ENCODE data around the gene SARNP.
"Not testable (repeated sequence)": the region's sequence is repeated elsewhere in the genome, so short reads cannot be mapped to it uniquely, and the experiment has no call there.

The SARNP gene

GRCh38 chr12:55817345-55818139 lies at the start of gene SARNP, which contains the start of gene ORMDL2:
TSS of gene SARNP (minus strand) at chr12:55817724. CDS start at chr12:55817701, 23 bp downstream.
TSS of gene ORMDL2 (plus strand) at chr12:55818041. CDS start at chr12:55819000, 959 bp downstream.
- peak; percentile 68 for DNase-seq (ENCODE audit: low read depth)

DNA sequence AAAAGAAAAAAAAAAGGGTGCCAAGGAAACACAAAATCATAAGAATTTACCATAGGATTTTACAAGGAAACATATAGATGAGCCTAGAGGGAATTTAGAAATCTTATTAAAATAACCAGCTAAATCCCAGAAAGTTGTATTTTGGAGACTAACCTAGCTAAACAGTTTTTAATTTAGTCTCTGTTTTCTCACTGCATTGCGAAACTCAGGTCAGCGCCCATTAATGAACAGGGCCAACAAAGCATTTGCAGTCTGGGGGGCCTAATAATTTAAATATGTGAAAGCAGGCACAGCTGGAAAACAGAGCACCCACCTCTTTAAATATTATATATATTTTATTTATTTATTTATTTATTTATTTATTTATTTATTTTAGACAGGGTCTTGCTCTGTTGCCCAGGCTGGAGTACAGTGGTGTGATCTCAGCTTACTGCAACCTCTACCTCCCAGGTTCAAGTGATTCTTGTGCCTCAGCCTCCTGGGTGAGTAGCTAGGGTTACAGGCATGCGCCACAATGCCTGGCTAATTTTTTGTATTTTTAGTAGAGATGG lies 49.0 kb upstream of the SARNP start:
- not testable (repeated sequence) for DNase-seq (ENCODE audit: low read depth)

GRCh38 chr12:55865327-55865726 lies 47.8 kb upstream of the SARNP start:
- DNase-seq (ENCODE audit: low read depth), result no peak

GRCh38 chr12:55862931-55863330 lies 45.4 kb upstream of the SARNP start:
- DNase-seq (ENCODE audit: low read depth), result not testable (repeated sequence)

- DNase-seq (ENCODE audit: low read depth), result no peak
These were observed 44.8 kb upstream of the SARNP start for GRCh38 chr12:55862286-55862685.

DNA sequence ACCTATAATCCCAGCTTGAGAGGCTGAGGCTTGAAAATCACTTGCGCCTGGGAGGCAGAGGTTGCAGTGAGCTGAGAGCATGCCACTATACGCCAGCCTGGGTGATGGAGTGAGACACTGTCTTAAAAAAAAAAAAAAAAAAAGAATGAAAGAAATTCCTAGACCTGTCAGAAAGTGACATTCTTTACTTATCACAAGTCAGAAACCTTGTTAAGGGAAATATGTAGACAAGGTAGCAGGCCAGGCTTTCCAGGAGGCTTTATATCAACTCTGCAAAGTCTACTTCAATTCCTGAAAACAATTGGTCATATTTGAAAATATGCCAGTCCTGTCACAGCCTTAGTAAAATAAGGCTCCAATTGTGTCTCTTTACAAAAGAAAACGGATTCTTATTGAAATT lies 44.3 kb upstream of the SARNP start:
- DNase-seq (ENCODE audit: low read depth), result no peak

- no peak for DNase-seq (ENCODE audit: low read depth)
These were observed 43.9 kb upstream of the SARNP start for GRCh38 chr12:55861396-55861795.

- DNase-seq (ENCODE audit: low read depth), result no peak
These were observed 35.2 kb upstream of the SARNP start for GRCh38 chr12:55852740-55853139.

DNA sequence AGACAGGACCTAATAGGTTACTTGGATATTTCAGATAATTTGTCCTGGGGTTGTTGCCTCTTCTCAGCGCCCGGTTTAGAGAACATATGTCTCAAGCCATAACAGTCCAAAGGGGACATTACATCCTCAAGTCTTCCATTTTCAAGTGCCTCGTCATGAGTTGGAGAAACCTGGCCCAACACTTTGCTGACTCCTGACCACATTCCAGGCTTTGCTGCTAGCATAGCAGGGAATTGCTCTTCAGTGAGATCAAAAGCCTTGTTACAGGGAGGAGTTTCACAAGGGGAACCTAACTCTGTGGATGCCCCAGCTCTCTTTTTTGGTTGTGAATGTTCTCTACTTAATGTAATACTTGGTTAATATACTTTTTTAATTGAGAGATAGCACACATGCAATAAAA lies 33.4 kb upstream of the SARNP start:
- no peak for DNase-seq (ENCODE audit: low read depth)

DNA sequence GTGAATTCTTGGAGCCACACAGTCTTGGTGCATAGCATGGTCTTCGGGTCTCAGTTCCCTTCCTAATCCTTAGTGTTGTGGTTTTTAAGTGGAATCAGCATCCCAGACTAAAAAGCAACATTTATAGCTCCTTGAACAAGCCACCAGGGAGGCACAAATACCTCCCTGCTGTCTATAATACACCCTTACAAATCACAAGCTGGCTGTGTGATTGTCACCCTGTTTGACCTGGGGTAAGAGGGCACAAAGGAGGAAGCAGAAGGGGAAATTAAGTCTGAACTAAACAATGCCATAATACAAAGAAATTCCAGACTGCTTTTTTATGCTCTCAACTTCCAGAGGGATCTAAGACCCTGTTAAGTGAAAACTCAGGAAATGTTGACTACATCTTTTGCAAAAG lies 32.9 kb upstream of the SARNP start:
- no peak for DNase-seq (ENCODE audit: low read depth)

DNA sequence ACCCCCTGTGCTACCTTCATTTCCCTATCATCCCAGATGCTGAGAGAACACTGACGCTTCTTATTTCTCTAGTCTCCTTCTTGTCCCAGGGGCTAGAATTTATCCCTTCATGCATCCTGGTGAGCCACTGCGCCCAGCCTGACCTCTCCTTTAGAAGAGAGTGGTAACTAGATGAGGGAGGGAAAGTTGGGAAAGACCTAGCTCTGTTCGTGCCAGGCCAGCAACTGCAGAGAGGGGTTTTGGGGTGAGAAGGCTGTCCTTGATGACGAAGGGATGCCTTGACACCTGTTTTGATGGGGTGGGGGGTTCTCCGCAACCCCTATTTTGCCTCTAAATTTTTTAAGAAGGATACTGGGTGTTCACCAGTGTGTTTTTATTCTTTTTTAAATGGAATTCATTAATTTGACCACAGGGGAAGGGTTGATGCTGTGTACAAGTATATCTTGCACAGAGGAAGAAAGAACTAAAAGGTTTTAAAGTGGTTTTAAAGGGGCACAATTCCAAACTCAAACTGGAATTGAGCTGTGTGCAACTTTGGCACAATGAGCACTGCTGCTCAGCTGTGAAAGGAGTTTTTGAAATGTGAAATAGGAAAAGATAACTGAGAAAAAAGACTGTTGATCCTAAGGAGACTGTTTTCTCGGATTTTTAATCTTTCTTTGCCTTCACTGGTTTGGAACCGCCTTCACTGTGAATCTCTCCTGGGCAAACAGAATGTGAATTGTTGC lies 32.3 kb upstream of the SARNP start:
- DNase-seq (ENCODE audit: low read depth), result no peak

GRCh38 chr12:55847603-55848291 lies 30.2 kb upstream of the SARNP start:
- DNase-seq (ENCODE audit: low read depth), result no peak

- DNase-seq (ENCODE audit: low read depth), result no peak
These were observed 29.5 kb upstream of the SARNP start for GRCh38 chr12:55847033-55847432.

DNA sequence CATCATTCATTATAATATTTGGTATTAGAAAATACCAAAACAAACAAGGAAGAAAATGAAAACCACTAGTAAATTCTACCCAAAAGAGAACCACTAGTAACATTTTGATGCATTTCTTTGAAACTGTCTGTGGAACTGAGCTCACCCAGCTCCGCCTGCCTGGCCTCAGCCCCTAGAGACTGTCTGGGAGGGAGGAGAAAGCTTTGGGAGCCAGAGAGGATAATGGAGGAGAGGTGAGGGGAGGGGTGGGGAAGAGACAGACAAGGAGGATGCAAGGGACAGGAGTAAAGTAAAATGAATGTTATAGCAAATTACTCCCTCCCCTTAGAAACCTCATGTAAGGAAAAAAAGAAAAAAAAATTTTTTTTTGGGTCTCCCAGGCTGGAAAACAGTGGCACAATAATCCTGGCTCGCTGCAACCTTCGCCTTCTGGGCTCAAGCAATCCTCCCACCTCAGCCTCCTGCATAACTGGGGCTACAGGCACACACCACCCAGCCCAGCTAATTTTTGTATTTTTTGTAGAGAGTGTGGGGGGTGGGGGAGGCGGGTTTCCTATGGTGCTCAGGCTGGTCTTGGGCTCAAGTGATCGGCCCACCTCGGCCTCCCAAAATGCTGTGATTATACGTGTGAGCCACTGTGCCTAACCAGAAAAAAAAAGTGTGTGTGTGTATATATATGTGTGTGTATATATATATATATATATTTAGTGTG lies 28.4 kb upstream of the SARNP start:
- no peak for DNase-seq (ENCODE audit: low read depth)

DNA sequence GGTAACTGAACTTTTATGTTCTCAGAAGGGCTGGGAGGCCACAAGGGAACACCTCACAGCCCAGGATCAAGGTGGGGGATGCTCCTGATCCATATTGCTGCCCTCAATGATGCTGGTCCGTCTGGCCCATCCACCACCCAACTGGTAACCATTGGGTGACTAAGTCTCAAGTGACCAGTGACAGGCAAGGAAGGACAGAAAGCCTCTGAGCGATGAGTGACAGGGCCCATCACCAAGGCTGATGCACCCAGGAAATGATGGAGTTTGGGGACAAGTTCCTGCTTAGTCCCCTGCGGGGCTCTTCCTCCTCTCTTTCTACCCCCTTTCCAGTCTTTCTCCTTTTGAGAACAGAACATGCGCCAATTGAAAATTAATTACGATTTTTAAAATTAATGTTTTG lies 27.8 kb upstream of the SARNP start:
- no peak for DNase-seq (ENCODE audit: low read depth)

DNA sequence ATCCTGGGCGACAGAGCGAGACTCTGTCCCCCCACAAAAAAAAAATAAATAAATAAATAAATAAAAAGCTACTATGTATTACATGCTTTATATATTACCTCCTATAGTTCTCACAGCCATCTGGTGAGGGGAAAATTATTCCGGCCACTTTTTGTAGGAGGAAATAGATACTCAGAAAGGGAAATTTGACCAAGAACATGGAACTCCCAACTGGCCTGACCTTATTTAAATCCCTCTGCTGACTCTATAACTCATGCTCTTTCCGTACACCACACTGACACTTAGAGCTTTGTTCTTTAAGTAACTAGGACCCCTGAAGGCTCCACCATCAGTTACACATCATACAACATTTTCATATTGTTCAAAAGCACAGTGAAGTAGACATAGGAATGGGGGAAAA lies 27.4 kb upstream of the SARNP start:
- DNase-seq (ENCODE audit: low read depth), result no peak

GRCh38 chr12:55843431-55843830 lies 25.9 kb upstream of the SARNP start:
- DNase-seq (ENCODE audit: low read depth), result no peak

DNA sequence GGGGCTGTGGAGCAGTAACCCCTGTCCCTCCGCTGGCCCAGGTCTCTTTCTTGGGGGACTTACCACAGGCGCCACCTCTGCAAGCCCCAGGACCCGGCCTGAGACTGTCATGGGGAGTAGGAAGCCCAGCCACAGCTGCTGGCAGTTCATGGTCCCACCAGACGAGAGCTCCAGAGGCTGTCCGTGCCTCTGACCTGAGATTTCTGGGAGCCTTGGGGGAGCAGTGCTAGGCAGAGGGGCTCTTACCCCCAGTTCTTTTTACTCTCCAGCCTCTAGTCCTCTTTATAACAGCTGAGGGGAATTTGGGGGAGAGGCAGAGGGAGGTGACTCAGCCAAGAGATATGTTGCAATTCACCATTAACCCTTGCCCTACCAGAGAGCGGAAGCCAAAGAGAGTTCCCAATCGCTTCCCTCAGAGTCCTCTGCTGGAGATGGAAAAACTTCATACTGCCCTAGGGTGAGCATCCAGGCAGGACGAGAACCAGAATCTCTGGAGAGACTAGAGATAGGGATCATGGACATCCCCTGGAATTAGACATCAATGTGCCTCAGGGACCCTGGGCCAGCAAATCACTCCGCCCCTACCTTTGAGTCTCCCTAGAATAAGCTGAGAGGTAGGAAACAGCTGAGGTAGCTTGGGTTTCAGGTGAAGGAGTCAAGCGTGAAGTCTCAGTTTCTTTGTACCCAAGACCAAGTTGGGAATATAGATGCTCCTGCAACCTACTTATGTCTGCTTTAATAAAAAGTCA lies 25.3 kb upstream of the SARNP start, which contains the start of gene MMP19:
TSS of gene MMP19 (minus strand) at position 256 of the 749 bp plus-strand sequence. CDS start at position 150, 106 bp downstream.
- DNase-seq (ENCODE audit: low read depth), result no peak

DNA sequence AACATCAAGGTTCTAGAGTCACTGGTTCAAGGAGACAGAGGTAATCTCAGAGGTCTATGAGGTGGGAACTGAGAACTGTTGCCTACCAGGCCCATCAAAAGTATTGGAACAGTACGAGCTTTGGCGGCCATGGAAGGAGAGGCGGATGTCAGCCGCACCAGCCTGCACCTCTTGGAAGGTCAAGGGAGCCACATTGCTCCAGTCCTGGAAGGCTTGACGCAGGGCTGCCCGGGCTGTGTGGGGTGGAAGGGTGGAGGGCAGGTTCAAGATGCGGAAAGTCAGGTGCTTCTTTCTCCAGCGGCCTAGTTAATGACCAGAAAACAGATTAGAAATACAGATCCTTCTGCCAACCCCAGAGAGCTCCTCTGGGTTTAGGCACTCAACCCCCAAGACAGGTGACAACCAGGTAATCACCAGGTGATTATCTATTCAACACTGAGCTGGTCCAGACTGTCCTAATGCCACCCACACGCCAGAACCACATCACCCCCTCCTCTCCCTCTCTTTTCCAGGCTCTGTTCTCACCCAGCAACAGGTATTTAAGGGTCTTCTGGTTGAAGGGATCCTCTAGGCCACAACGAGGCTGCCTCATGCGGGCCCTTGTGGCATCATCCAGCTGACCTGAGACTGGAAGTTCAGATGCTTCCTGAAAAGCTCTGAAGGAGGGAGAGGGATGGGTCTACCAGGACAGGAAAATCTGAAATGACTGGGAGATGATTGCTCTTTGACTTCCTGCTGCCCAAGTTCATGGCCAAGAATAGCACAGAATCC lies 23.2 kb upstream of the SARNP start:
- no peak for DNase-seq (ENCODE audit: low read depth)

Data from stimulated activated CD8-positive, alpha-beta memory T cell treated with anti-CD3 and anti-CD28 coated beads, Interleukin-15, amount 100 ng/mL, for 24 hours (primary cell).